Urinary bladder (tissue), 4 donors: ENCODE results near the gene TANGO6. TPM values are rescaled to one million over a fixed set of nuclear protein-coding genes. Genes with fewer than 3 reads are reported as not detected.

Experiments
- DNase-seq: peaks from one replicate; pipeline ENCODE4 v3.0.0-alpha.2; 2015; ENCODE audit errors: extremely low spot score
- H3K27ac ChIP-seq: one replicate; pipeline ENCODE4 v1.5.1; 2013; ENCODE audit warnings: low read depth, mild to moderate bottlenecking, moderate library complexity
- H3K36me3 ChIP-seq: one replicate; pipeline ENCODE4 v1.6.1; 2013; ENCODE audit warnings: mild to moderate bottlenecking, moderate library complexity; ENCODE audit not compliant: insufficient read depth
- H3K4me1 ChIP-seq: one replicate; pipeline ENCODE4 v1.6.1; 2013; ENCODE audit warnings: mild to moderate bottlenecking, moderate library complexity; ENCODE audit not compliant: insufficient read depth
- H3K4me3 ChIP-seq: one replicate; pipeline ENCODE4 v1.5.1; 2013; ENCODE audit warnings: low read depth, low read length
- WGBS: extraction: QIAGEN DNeasy Blood & Tissue Kit; methylation state at CpG from one replicate; pipeline ENCODE4 v1.1.7; 2013; 5-methylcytosine and 5-hydroxymethylcytosine counted together
- polyA plus RNA-seq: library from polyadenylated mRNA; stranded (reverse); fragments of 200-250 nt; gene quantifications from one replicate; pipeline ENCODE4 v1.2.3, GENCODE V29; 2013
- total RNA-seq: library from RNA; depleted of rRNA; stranded (reverse); fragments of >200 nt; gene quantifications from one replicate; pipeline ENCODE4 v1.2.3, GENCODE V29; 2014
- donor health status: healthy with polysubstance abuse.
- donor health status: healthy.

TANGO6 gene
- total and polyA plus RNA-seq, 2 donors = 11.6 to 21.4 TPM

GRCh38 chr16:68907297-68907696 lies 64.0 kb downstream of the TANGO6 start:
- H3K36me3 ChIP-seq = no peaks in the 10 kb centered on the region
- WGBS = 88% methylated on average over 3 of the region's 3 CpGs
- no peak for DNase-seq
- no peak overlapping the region for H3K4me3 ChIP-seq
- no peak overlapping the region for H3K27ac ChIP-seq
- H3K4me1 ChIP-seq = no peaks in the 10 kb centered on the region

- Histone ChIP-seq H3K27ac (no peak overlapping the region), H3K4me1 (no peaks in the 10 kb centered on the region), H3K36me3 (no peaks in the 10 kb centered on the region), H3K4me3 (no peak overlapping the region)
- 59% methylated on average over 3 of the region's 3 CpGs for WGBS
- DNase-seq = no peak
Observed at GRCh38 chr16:68907781-68908181, 64.5 kb downstream of the TANGO6 start.

- Histone ChIP-seq H3K27ac (no peak overlapping the region), H3K4me3 (no peak overlapping the region), H3K36me3 (no peaks in the 10 kb centered on the region), H3K4me1 (no peaks in the 10 kb centered on the region)
- no peak for DNase-seq
- 68% methylated on average over 8 of the region's 8 CpGs for whole genome bisulfite sequencing
Observed at GRCh38 chr16:68909099-68909733, 65.9 kb downstream of the TANGO6 start.

- 68% methylated on average over 5 of the region's 5 CpGs for WGBS
- no peak overlapping the region for H3K4me3 ChIP-seq
- no peak for DNase-seq
- no peaks in the 10 kb centered on the region for H3K4me1 ChIP-seq
- H3K36me3 ChIP-seq = no peaks in the 10 kb centered on the region
- H3K27ac ChIP-seq = no peak overlapping the region
Observed at GRCh38 chr16:68910051-68910450, 66.7 kb downstream of the TANGO6 start.

GRCh38 chr16:68915589-68915988 lies 72.3 kb downstream of the TANGO6 start:
- DNase-seq = no peak
- H3K4me3 ChIP-seq = no peak overlapping the region
- H3K4me1 ChIP-seq = no peaks in the 10 kb centered on the region
- H3K36me3 ChIP-seq = no peaks in the 10 kb centered on the region
- 52% methylated on average over 2 of the region's 2 CpGs for whole genome bisulfite sequencing
- no peak overlapping the region for H3K27ac ChIP-seq

- Histone ChIP-seq H3K4me1 (no peaks in the 10 kb centered on the region), H3K27ac (no peak overlapping the region), H3K36me3 (no peaks in the 10 kb centered on the region), H3K4me3 (no peak overlapping the region)
- no peak for DNase-seq
- 98% methylated on average over 2 of the region's 2 CpGs for WGBS
Observed at GRCh38 chr16:68917541-68917940, 74.2 kb downstream of the TANGO6 start.

GRCh38 chr16:68920349-68920748 lies 77.0 kb downstream of the TANGO6 start:
- no peak overlapping the region for H3K27ac ChIP-seq
- DNase-seq = no peak
- H3K4me3 ChIP-seq = no peak overlapping the region
- WGBS = 92% methylated on average over 3 of the region's 3 CpGs
- no peaks in the 10 kb centered on the region for H3K36me3 ChIP-seq
- H3K4me1 ChIP-seq = no peaks in the 10 kb centered on the region

- DNase-seq = no peak
- no peak overlapping the region for H3K4me3 ChIP-seq
- H3K27ac ChIP-seq = no peak overlapping the region
- 88% methylated on average over 2 of the region's 2 CpGs for WGBS
- H3K36me3 ChIP-seq = no peaks in the 10 kb centered on the region
- H3K4me1 ChIP-seq = no peaks in the 10 kb centered on the region
Observed at GRCh38 chr16:68921637-68922036, 78.3 kb downstream of the TANGO6 start.

GRCh38 chr16:68923116-68923515 lies 79.8 kb downstream of the TANGO6 start:
- WGBS = 94% methylated on average over 12 of the region's 12 CpGs
- DNase-seq = no peak
- H3K4me1 ChIP-seq = no peaks in the 10 kb centered on the region
- H3K27ac ChIP-seq = no peak overlapping the region
- H3K4me3 ChIP-seq = no peak overlapping the region
- peaks cover 1% of the 10 kb centered on the region for H3K36me3 ChIP-seq

- Histone ChIP-seq H3K36me3 (peaks cover 4% of the 10 kb centered on the region), H3K4me3 (no peak overlapping the region), H3K4me1 (no peaks in the 10 kb centered on the region), H3K27ac (no peak overlapping the region)
- DNase-seq = no peak
- 69% methylated on average over 3 of the region's 3 CpGs for WGBS
Observed at GRCh38 chr16:68927018-68927417, 83.7 kb downstream of the TANGO6 start.

- Histone ChIP-seq H3K27ac (no peak overlapping the region), H3K4me3 (no peak overlapping the region), H3K36me3 (peaks cover 4% of the 10 kb centered on the region), H3K4me1 (no peaks in the 10 kb centered on the region)
- no peak for DNase-seq
- WGBS = 64% methylated on average over 3 of the region's 3 CpGs
Observed at GRCh38 chr16:68931196-68931595, 87.9 kb downstream of the TANGO6 start.

GRCh38 chr16:68934402-68934801 lies 91.1 kb downstream of the TANGO6 start:
- no peak for DNase-seq
- Histone ChIP-seq H3K27ac (no peak overlapping the region), H3K4me1 (no peaks in the 10 kb centered on the region), H3K4me3 (no peak overlapping the region), H3K36me3 (peaks cover 3% of the 10 kb centered on the region)
- 97% methylated on average over 3 of the region's 3 CpGs for WGBS

- no peak for DNase-seq
- Histone ChIP-seq H3K27ac (no peak overlapping the region), H3K4me3 (no peak overlapping the region), H3K4me1 (no peaks in the 10 kb centered on the region), H3K36me3 (peaks cover 3% of the 10 kb centered on the region)
Observed at GRCh38 chr16:68935008-68935407, 91.7 kb downstream of the TANGO6 start.

- Histone ChIP-seq H3K27ac (no peak overlapping the region), H3K4me3 (no peak overlapping the region), H3K36me3 (no peaks in the 10 kb centered on the region), H3K4me1 (no peaks in the 10 kb centered on the region)
- DNase-seq = peak; percentile 74
- WGBS = 39% methylated on average over 2 of the region's 2 CpGs
Observed at GRCh38 chr16:68936736-68937631, 93.7 kb downstream of the TANGO6 start.
